Activated CD4-positive, alpha-beta T cell treated with anti-CD3 and anti-CD28 coated beads, Interleukin-2, amount 50 U/mL, for 48 hours (primary cell): ENCODE measurements around the gene AMOTL2.

Experiments
- DNase-seq, 2 experiments: peaks; one replicate each; pipeline ENCODE4 v3.0.0-alpha.2; 2020

Gene AMOTL2

DNA sequence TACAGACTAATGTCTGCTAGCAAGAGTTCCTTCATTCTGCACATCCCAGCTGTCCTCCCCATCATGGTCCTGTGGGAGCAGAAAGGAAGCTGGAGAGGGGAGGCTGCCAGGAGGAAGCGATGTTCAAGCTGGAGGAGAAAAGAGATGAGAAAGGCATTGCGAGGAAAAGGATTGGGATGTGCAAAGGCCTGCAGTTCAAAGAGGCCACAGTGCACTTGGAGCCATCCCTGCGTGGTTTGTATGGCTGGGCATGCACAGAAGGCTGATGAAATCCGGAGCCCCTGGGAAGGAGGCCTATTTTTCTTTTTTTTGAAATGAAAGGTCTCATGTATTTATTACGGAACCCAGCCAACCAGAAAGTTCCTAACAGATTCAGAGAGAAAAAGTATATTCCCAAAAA is 22.8 kb downstream of the AMOTL2 start:
- no peak for DNase-seq

DNA sequence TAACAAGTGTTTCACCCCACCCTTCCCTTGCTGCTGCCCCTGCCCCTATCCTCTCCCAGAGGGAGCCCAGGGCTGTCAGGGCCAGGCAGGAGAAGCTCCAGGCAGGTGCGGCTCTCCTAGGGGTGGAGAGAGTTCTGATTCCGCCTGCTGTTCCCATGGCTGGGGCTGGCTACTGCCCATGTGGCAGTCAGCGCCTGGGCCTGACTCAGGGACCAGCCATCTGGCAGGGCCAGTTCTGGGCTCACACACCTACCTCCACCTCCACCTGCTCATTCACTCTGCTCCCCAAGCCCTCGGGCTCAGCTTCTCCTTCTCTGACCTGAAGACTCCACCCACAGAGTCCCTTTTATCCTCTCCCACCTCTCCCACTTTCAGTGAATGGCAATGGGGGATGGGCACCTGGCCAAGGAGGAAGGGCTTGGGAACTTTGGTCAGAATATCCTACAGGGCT is 23.4 kb downstream of the AMOTL2 start:
- no peak for DNase-seq

DNA sequence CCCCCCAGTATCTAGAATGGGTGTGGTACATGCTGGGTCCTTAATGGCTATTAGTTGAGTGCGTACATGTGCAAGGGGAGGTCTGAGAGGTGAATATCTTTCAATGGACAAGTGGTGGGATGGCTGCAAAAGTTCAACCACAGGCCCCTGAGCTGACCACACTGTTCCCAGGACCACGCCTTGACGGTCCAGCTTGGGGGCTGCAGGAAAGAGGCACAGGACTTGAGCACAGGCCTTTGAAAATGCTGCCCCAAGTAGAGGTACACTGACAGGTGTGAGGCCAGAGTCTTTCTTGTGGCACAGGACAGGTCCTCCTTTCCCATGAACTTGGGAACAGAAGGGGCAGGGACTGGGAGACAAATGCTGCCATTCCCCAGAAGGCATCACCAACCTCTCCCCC is 24.0 kb downstream of the AMOTL2 start:
- DNase-seq, result no peak

DNA sequence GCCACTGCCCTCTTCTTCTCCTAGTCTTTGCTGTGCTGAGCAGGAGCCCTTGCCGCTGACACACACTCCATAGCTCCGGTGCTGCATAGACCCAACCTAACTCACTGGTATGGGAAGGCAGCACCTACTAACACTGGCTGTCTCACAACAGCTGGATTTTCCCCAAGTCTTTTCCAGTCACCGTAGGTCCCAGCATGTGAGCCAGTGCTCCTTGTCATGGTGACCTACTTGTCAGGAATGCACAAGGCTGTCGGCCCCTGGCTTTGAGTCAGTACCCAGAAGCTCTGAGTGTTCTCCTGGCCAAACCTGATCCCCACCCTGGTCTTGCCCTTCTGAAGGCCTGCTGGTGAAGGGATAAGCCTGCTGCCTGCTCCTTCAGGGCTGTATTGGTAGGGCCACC is 25.7 kb downstream of the AMOTL2 start:
- DNase-seq, result no peak

DNA sequence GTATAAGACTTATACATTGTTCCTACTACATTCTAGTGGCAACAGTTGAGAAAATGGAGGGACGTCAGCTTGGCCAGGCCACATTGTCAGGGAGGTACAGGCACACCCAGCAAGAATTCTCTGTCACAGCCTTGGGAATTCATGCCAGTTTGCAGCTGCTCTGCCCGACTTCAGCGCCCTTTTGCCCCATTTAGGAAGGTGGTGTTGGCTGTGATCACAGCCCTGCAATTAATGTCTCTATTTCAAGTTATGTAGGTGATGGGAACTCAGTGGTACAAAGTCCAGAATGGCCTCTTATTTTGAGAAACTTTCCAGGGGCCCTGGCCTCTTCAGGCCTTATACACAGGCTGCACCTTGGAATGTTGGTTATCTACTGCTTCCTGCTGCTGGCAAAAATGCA is 26.7 kb downstream of the AMOTL2 start:
- DNase-seq, result no peak

DNA sequence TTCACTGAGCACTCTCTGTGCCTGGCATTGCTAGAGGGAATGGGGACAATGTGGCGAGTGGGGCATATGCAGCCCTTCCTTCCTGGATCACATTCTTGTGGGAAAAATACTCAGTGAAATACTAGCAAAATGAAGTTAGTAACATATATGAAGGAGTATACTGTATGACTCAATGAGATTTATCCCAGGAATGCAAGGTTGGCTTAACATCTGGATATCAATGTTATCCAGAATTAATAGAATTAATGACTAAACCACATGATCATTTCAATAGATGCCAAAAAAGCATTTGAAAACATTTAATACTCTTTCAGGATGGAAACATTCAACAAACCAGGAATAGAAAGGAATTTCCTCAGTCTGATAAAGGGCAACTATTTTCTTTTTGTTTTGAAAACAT is 27.5 kb downstream of the AMOTL2 start:
- DNase-seq, result no peak

DNA sequence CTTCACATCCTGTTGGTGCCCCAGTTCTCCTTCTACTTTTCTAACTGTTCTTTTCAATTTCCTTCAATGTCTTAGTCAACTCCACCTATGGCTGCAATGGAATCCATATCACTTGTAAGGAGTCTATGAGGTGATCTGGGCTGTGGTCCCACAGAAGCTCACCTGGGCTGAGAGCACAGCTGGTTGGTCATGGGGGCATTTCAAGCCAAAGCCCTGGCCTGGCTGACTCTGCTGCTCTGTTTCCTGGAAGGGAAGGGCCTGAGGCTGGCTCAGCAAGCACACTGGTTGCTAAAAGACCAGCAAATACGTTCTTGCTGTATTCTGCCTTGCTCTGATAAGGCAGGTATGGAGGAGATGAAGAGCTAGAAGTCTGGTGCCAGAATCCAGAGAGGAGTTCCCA is 29.0 kb downstream of the AMOTL2 start:
- no peak for DNase-seq

DNA sequence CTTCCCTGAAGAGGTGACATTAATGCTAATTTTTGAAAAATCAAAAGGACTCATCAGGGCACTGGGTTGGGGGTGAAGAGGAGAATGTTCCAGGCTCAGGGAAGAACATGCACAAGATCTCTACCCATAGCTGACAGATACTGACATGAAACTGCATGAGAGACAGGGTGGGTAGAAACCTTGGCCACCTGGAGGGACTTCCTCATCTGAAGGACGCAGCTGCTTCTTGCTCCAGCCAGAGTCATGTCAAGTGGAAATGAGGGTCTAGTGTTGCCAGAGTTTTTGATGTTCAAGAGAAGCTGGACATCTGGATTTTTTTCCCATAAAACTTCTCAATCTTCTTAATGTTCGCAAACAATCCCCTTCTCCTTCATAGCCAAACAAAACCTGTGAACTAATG is 29.7 kb downstream of the AMOTL2 start:
- no peak for DNase-seq

DNA sequence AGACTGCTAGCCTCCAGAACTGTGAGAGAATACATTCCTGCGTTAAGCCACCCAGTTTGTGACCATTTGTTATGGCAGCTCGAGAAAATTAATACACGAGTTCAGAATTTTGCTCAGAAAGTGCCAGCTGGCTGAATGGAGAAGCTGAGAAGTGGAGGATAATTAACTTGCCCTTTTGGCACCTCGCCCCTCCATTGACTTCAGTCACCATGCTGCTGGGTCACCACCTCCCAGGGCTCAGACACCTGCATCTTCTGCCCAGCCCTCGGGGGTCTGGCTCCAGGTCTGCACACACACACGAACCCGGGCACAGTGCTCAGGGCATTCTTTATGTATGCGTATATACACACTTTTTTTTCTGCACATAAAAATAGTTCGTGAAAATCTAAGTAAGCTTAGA is 32.0 kb downstream of the AMOTL2 start:
- DNase-seq, result no peak

DNA sequence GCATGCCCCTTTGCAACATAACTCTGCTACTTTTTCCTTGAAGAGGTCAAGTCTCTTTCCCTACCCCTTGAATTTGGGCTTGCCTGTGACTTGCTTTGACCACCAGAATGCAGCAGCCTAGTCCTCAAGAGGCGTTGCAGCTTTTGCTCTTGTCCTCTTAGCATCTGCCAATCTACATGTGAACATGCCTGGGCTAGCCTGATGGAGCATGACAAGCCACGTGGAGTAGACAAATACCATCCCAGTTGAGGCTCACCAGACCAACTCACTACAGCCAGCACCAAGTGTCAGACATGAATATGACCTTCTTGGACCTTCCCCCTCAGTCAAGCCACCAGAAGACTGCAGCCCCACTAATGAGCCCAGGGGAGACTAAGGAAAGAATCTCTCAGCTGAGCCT is 32.9 kb downstream of the AMOTL2 start:
- DNase-seq, result no peak

DNA sequence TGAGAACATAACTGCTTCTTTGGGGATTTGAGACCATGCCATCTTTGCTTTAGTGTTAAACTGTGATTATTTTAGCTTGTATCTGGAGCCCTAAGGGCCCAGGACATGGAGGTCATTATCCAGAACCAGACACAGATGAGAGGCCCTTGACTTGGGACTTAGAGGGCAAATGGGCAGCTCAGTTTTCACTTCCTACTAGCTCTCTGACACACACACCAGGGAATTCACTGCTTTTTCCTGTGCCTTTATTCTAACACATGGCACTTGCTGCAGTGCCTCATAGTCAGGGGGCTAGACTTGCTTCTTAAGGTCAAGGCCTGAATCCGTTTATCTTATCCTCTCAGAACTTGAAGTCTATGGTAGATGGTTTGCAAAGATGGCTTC is 33.3 kb downstream of the AMOTL2 start:
- DNase-seq, result no peak

DNA sequence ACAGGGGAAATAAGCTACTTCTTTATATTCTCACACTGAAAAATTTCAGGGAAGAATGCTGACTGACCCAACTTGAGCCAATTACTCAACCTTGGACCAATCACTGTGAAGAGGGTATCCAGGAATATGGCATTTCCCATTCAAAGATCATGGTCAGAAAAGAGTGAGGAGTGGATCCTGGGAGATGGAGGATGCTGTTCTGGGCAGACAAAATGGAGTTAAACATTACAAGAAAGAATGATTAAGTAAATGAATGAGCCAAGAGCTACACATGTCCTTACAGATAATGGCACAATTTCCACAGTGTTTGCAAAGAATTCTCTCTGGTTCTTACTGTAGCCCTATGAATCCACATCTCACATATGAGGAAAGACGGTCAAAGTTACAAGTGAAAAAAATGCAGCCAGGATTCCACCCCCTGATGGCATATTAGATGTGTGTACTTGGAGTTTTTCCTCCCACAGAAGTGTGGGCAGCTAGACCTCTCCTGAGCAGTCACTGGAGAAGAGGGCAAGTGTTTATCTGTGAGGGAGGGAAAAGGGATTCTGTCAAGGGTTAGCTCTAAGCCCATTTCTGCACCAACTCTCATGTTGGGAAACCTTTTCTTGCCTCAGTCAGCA is 33.8 kb downstream of the AMOTL2 start:
- no peak for DNase-seq

DNA sequence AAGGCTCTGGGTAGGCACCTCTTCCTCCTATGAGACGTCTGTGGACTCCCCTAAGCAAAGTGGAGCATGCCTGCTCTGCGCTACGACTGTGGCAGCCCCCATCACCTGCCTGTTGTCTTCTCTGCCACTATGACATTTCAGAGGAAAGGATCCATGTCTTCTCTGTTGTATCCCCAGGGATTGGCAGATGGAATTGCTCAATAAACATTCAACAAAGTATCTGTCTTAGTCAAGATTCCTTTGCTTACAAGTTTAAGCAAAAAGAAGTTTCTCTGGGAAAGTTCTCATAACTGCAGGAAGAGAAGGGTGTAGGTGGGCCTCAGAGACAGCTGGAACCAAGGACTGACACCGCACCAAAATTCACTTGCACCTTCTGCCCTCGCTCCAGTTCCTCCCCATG is 34.3 kb downstream of the AMOTL2 start:
- DNase-seq, result no peak

DNA sequence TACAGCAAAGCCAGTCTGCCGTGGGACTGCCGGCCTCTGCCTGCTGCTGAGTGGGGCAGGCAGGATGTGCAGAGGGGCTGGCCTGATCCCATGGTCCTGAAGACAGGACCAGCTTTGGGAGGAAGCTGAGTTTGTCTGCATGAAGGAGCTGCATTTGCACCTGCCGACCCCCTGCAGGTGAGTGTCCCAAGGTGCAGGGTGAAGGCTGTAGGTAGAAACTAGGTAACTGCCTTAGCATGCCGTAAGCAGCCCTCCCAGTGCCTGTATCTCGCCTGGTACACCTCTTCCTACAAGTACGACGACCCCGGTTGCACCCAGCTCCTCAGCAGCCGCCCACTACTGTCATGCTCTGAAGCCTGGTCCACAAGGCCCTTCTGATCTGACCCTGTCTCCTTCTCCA is 34.9 kb downstream of the AMOTL2 start:
- DNase-seq, result no peak

DNA sequence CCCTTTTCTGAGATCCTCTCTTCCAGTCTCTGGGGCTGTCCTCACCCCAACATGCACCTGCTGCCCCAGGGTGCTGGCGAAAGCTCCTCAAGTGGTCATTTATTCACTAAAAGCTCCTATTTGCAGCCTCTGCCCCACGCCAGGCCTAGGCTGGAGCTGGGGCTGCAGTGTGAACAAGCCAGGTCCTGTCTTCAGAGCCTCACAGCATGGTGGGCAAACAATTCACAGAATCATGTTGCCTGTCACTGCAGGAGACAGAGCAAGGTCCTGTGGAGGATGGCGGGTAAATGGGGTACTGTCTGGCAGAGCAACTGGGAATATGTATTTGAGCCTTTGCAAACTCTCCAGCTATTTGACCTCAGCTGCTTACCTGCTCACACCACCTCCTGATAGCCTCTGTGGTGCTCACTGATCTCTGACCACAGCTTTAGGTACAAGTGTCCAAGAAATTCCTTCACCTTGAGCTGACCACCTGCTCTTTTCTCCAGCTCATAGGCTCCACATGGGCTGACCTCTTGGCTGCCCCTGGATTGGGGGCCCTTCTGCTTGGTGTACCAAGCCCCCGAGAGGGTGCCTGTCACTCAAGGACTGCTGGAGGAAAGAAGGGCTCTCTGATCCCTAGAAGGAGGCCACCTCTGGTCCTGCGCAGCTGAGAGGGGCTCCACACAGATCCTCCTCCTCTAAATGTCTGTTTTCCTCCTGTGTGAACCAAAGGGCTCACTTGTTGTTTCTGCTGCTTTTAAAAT is 35.6 kb downstream of the AMOTL2 start:
- no peak for DNase-seq

DNA sequence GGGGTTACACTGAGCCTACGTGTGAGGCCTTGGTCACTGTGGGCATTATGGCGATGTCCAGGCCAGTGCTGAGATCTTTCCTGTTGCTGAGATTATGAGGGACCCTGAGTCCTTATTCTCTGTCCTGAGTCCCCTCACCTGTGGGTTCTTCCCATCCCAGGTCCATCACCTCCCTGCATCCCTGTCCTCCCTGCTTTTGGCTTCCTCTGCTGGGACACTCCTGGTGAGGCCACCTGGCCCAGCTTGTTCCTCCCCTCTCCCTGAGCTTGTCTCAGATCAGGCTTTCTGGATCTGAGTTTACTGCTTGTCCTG is 36.1 kb downstream of the AMOTL2 start:
- DNase-seq, result no peak

DNA sequence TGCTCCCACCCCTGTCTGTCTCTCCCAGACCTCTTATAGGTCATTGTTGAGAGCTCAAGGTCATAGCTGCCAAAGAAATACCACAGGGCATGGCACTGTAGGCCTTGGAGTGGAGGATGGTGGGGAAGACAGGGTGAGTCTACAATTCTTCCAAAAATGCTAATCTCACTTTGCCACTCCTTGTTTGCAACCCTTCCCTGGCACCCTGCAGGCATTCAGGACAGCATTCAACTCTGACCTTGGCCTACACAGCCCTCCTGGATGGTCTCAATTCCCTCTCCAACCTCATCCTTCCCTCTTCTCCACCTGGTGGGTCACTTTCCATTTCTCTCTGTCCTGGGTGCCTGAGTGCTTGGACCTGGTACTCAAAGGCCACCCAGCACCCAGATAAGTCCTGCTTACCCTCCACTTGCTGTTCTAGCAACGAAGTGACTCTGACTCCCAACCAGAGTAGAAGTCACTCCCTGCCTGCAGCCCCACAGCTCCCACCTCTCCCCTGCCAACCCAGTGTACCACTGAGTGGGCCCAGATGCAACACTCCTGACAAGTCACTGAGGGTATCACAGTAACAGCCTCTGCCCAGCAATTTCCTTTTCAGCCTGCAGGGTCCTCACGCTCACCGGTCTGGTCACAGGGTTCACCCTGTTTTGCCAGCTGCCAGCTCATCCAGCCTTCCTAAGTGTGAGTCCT is 36.6 kb downstream of the AMOTL2 start:
- no peak for DNase-seq

DNA sequence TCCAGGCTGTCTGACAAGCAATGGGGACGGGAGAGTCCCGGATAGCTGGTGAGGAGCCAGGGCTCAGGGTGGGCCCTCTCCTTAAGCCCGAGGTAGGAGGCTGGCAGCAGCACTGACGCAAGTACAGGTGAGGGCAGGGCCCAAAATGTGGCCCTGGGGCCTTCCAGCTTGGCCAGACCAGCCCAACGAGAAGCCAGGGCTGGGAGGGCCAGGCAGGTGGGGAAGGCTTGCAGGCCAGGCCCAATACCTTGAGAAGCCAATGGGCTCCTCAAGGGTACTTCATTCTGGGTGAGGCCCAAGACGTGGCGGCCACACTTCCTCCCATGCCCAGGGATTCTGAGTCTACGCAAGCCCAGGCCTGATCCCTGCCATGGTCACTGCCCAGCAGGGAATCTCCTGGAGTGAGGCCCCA is 37.2 kb downstream of the AMOTL2 start:
- DNase-seq, result no peak

DNA sequence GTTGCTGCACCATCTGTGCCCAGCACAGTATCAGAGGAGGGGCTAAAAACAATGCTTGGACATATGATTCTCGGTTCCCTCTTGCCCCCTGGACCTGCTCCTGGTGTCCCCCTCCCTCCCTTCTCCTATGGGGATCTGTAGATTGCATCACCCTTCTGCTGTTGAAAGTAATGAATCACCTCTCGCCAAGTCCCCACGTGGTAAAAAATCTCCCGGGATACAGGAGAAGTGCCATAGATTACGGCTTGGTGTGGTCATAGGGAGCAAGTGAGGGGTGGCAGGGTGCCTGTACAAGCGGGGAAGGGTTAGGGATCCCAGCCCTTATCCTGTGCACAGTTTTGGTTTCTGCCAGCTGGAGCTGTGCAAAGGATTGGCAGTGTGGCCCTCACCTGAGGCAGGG is 37.7 kb downstream of the AMOTL2 start:
- no peak for DNase-seq

DNA sequence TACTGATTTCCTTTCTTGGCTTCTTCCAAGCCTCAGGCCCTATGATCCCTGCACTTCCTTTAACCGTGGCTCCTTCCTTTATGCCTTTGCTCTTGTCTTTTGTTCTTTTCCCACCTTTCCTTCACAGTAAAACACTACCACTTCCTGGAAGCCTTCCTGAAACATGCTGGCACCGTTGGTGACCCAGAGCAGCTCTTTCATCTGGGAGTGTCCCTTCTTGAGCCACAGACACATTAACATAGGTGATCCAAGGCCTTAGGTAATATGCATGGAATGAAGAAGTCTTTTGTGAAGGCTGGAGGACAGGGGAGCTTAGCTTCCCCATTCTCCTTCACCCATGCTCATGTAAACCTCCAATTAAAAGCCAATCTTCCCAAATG is 39.4 kb downstream of the AMOTL2 start:
- DNase-seq, result no peak

DNA sequence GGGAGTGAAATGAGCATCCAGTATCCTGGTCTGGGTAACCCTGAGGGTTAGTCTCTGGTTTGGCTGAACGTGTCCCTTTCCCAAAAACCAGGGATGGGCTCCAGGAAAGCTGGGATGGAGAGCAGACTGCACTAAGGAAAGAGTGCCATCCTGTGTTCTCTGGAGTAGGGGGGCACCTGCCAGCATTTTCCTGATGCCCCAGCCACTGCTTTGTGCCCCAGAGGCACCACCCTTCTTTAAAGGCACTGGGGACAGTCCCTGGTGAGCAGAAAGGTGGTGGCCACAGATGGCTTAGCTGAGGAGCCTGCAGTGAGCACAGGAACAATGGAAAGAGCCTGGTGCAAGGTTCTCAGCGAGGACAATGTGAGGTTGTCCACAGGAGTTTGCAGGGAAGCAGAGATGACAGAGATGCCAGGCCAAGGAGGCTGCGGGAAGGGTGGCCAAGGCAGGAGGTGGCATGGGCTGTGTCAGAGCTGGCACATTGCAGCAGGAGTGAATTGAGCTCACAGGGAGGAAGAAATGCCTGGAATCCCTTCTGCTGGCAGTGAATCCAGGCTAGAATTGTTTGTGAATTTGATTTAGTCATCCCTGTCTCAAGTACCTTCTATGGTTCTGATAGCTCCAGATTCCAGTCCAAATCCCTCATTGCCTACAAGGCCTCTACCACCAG is 39.9 kb downstream of the AMOTL2 start:
- no peak for DNase-seq

DNA sequence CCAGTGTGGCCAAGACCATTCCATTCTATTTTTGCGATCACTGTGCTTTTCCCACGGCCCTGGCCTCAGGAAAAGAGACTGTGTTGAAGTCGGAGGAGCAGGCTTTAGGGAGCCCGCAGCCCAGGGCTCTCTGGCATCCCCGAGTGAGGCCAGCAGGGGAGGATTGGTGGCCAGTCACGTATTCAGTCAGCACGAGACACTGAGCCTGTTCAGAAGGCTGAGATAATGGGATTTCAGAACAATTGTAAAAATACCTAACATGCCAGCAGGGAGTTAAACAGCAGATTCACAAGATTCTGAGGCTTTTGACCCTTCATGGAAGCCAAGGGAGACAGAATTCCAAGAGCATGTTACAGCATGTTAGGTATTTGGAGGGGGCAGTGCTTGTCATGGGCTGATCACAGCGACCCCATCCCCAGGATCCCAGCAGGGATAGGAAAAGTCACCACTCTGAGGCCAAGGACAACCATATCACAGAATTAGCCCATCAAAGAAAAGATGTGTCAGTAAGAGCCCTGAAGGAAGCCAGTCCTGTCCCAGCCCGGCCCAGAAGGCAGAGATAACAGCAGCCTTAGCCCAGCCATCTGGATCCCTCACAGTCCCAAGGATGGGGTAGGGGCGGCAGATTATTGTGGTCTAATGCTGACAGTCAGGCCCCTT is 40.6 kb downstream of the AMOTL2 start:
- DNase-seq, result no peak

DNA sequence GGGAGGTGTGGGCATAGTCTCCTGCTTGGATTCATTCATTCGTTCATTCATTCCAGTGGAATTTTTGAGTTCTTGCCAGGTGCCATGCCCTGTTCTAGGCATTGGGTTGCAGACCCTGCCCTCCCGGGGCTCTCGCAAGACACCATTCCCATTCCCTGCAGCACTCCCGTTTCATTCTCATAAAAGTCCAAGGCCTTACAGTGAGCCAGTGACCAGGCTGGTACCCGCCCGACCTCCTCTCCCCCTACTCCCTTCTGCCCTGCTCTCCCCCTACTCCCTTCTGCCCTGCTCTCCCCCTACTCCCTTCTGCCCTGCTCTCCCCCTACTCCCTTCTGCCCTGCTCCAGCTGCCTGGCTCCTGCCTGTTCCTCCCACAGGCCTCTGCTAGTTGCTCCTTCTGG is 41.9 kb downstream of the AMOTL2 start:
- no peak for DNase-seq

DNA sequence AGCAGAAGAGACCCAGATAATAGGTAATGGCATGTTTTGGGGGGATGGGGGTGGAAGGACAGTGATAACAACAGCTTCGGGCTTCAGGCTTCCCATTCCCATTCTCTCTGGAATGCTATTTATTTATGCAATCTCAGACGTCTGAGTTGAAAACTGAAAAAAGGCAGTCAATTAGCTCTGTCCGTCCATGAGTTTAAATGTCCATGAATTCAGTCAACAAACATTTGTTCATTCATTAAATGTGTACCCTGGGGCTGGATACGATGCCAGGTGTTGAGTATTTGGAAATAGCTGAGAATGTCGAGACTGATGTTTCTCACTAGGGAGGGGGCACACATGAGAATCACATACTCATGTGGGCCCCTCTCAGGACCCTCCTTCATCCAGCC is 42.4 kb downstream of the AMOTL2 start:
- no peak for DNase-seq
